ENCODE results near the gene TMCC3. TPM values are rescaled to one million over a fixed set of nuclear protein-coding genes. Genes with fewer than 3 reads are reported as not detected.
A peak's percentile ranks its signal among the peaks of the same experiment; 100 is the strongest.

The TMCC3 gene
- total RNA-seq, 1 experiment from 2014 or later, result 0.10 TPM

DNA sequence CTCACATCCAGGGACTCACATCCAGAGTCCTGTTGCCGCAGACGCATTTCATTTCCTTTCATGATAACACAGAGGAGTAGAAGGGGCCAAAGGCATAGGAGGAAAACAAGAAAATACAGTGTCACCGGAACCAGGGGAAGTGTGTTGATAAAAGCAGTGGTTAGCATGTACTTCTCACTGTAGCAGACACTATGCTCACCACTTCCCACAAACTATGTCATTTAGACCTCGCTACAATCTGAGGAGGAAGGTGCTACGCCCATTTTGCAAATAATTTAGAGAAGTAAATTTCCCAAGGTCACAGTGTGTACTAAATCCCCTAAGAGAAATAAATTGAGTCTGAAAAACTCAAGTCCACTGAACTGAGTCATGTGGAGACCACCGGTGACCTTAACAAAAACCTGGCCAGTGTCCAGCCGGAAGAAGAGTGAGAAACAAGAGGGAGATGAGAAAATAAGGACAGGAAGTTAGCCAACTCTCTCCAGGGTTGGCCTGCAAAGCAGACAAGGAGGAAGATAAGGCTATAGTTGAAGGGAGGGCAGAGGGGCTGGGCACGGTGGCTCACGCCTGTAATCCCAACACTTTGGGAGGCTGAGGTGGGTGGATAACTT lies 25.8 kb upstream of the TMCC3 start:
- in situ Hi-C loops (cut with HindIII; ENCODE audit: low pct_unique_long_range_greater_than_20kb, low sequenced_read_pairs), result no loop called here
- no peak for DNase-seq (ENCODE audit: low read depth)

DNA sequence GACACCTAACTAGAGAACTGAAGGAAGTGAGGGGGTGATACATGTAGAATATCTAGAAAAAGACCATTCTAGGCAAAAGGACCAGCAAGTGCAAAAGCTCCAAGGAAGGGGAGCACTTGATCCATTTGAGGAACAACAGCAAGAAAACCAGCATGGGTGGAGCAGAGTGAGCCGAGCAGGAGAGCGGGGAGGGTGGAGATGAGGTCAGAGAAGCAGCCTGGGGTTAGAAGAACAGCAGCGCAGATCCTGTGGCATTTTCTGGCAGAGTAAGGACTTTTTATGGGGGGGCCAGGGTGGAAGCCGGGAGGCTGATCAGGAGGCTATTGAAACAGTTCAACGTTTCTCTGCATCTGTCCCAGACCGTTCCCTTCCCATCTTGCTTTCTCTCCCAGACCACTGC lies 24.5 kb upstream of the TMCC3 start:
- in situ Hi-C loops (cut with HindIII; ENCODE audit: low pct_unique_long_range_greater_than_20kb, low sequenced_read_pairs), result no loop called here
- no peak for DNase-seq (ENCODE audit: low read depth)

DNA sequence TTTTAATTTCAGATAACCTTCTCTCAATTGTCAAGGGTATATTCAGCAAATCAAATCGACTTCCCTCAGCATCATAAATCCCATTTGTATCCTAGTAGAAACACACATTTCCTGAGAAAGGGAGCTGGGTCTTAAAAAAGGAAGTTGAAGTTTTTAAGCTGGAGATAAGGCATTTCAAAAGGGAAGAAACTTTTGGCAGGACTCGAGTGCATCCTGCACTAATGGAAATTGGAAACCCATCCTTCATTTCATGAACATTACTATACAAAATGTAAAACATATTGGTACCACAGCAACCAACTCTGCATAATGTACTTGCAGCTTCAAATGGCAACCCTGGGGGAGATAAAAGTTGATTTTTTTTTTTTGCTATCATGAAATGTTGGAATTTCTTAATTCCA lies 23.7 kb upstream of the TMCC3 start:
- DNase-seq (ENCODE audit: low read depth), result no peak
- in situ Hi-C loops (cut with HindIII; ENCODE audit: low pct_unique_long_range_greater_than_20kb, low sequenced_read_pairs), result no loop called here

DNA sequence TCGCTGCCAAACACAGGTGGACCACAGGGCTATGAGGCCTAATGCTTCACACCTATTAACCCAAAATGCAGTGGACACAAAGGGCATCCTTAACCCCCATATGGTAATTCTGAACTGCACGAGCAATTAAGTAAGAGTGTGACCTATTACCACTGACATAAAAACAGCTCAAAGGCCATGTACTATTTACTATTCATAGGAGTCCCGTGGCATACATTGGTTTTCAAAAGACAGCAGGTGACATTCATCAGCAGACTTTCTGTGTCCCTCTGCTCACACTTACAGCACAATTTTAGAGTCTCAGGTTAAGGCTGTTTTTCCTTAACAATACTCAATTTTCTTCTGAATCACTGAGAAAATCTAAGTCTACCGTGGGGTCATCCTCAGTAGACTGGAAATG lies 23.1 kb upstream of the TMCC3 start:
- in situ Hi-C loops (cut with HindIII; ENCODE audit: low pct_unique_long_range_greater_than_20kb, low sequenced_read_pairs), result no loop called here
- no peak for DNase-seq (ENCODE audit: low read depth)

DNA sequence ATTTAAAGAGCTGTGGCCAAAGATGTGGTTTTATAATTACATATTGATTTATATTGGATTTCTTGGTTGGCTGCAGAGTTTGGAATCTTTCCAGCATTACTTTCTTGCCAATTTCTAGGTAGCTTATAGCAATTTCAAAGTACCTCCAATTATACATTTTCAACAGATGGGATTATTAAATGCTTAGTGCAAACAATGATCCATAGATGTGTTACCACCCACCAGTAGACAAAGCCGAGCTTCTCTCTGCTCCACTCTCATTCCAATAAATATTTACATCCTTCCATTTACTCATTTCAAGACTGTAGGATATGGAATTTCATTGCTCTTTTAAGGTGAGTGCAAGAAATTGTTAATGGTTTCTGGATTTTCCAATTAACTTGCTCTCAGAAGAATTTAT lies 21.6 kb upstream of the TMCC3 start:
- in situ Hi-C loops (cut with HindIII; ENCODE audit: low pct_unique_long_range_greater_than_20kb, low sequenced_read_pairs), result no loop called here
- DNase-seq (ENCODE audit: low read depth), result no peak

DNA sequence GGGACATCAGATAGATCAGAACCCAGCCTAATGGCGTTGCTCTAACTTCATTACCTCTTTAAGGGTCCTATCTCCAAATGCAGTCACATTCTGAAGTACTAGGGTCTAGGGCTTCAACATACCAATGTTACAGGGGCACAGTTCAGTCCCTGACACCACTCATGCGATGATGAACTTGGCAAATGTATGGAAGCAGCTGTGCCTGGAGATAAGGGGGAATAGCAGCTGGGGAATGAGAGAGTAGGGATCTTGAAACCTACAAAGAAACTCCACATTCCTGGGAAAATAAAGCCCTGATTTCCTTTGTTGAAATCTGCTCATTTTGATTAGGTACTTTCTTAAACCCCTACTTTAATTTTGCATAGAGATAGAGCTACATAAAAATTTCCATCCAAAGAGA lies 20.5 kb upstream of the TMCC3 start:
- DNase-seq (ENCODE audit: low read depth), result no peak
- in situ Hi-C loops (cut with HindIII; ENCODE audit: low pct_unique_long_range_greater_than_20kb, low sequenced_read_pairs), result no loop called here

DNA sequence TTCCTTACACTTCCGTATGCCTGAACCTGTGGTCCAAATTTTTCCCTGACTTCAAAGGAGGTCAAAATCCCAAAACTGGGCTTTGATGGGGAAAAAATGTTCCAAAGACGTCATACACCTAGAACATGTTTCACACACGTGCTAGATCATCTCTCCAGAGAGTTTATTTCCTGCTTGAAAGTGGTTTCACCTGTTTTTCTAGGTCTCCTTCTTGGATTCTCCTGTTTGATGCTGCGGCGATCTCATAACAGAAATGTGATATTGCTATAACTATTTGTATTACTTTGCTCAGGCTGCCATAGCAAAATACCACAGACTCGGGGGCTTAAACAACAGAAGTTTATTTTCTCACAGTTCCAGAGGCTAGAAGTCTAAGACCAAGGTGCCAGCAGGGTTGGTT lies 19.7 kb upstream of the TMCC3 start:
- no peak for DNase-seq (ENCODE audit: low read depth)
- in situ Hi-C loops (cut with HindIII; ENCODE audit: low pct_unique_long_range_greater_than_20kb, low sequenced_read_pairs), result no loop called here

DNA sequence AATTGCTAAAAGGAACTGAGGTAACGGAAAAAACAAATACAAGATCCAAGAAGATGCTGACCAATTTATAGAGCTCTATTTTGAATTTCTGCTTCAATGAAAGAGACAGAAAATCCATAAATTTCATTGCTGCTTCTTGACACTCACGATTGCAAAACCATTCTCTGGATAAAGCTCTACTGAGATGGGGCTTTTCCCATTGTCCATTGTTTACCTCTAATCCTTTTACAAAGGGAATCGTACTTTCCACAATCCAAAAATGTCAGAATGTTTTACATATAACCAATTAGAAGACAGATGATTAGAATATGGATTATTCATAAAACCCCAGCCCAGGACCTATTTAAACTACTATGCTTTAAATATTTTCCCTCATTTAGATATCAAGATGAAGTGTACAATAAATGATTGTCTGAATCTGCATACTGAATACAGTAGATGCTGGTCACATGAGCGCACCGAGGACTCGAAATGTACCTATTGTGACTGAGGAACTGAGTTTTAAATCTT lies 16.7 kb upstream of the TMCC3 start:
- DNase-seq (ENCODE audit: low read depth), result no peak
- in situ Hi-C loops (cut with HindIII; ENCODE audit: low pct_unique_long_range_greater_than_20kb, low sequenced_read_pairs), result no loop called here

DNA sequence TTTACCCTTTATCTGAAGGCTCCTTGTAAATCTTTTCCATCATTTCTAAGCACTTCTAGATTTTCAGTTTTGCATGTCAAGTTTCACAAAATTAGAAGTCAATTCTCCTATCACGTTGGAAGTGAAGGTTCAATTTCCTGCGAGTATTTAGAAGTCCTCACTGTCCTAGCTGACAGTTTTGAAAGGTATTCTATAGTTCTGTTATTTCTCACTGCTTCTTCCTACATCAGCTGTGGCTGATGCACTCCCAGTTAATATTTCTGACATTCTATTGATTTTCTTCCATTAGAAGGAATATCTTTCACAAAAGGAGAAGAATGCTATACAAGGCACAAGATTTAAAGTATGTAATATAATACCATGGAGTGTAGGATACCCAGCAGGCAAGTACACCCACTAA lies 15.8 kb upstream of the TMCC3 start:
- in situ Hi-C loops (cut with HindIII; ENCODE audit: low pct_unique_long_range_greater_than_20kb, low sequenced_read_pairs), result no loop called here

DNA sequence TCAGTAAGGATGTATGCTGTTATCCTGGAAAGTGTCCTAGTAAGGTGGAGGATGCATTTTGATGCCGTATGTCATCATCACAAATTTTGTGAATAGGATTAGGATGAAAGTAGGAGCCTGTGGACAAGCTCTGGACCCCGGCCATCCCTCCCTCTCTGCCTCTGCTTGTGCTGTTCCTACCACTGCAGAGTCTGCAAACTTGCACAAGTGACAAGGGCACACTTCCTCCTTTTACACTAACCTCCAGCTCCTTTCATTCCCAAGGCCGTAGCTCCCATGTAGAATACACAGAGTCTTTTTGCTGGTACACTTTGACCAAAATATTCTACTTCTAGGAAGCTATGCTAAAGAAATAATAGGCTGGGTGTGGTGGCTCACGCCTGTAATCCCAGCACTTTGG lies 13.3 kb upstream of the TMCC3 start:
- DNase-seq (ENCODE audit: low read depth), result no peak
- in situ Hi-C loops (cut with HindIII; ENCODE audit: low pct_unique_long_range_greater_than_20kb, low sequenced_read_pairs), result no loop called here

More for the DNA sequence above, 15.8 kb upstream of the TMCC3 start:
- no peak for DNase-seq (ENCODE audit: low read depth)

DNA sequence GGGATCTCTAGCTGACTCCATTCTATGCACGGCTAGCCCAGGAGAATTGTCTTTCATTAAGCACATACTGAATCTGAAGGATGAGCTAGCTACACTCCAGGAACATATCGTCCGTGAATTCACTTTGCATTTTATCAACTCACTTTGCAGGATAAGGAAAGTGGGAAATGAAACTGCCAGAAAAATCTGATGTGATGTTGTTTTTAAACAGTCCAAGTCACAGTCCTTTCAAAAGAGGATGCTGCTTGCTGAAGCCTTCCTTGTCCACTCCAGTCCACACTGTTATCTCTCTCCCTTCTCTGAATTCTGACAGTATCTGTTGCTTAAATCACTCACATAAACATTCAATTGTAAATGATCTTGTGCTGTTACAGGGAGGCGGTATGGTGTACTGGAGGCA lies 12.7 kb upstream of the TMCC3 start:
- in situ Hi-C loops (cut with HindIII; ENCODE audit: low pct_unique_long_range_greater_than_20kb, low sequenced_read_pairs), result no loop called here
- no peak for DNase-seq (ENCODE audit: low read depth)

DNA sequence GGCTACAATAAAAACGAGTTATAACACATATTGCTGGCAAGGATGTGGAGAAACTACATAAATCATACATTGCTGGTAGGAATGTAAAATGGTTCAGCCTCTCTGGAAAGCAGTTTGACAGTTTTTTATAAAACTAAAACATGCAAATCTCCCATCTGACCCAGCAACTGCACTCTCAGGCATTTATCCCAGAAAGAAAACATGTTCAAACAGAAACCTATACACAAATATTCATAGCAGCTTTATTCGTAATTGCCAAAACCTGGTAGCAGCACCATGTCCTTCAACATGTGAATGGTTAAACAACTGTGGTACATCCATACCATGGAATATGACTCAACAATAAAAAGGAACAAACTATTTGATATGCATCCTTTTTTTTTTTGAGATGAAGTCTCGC lies 10.1 kb upstream of the TMCC3 start:
- DNase-seq (ENCODE audit: low read depth), result no peak
- in situ Hi-C loops (cut with HindIII; ENCODE audit: low pct_unique_long_range_greater_than_20kb, low sequenced_read_pairs), result no loop called here

DNA sequence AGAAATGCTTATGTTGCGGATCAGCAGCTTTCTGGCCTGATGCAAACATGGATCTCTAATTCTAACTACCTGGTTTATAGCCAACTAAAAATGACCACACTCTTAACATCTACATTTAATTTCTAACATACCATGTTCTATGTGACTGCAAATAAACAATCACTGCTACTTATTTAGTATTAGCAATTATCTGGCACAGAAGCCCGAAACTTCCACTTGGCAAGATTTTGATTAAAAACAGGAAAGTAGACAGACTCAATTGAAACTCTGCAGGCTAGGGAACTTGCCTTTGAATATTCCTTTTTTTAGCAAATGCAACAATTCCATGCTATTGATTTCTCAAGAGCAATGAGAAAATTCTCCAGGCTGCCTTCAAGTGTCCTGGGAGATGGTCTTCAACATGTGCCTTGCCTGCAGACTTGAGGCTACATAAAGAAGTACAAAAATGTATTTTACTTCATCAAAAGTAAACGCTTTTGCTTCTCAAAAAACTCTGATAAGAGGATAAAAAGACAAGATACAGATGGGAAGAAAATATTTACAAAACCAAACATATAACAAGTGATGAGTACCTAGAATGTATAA lies 9.1 kb upstream of the TMCC3 start:
- no peak for DNase-seq (ENCODE audit: low read depth)
- in situ Hi-C loops (cut with HindIII; ENCODE audit: low pct_unique_long_range_greater_than_20kb, low sequenced_read_pairs), result no loop called here

DNA sequence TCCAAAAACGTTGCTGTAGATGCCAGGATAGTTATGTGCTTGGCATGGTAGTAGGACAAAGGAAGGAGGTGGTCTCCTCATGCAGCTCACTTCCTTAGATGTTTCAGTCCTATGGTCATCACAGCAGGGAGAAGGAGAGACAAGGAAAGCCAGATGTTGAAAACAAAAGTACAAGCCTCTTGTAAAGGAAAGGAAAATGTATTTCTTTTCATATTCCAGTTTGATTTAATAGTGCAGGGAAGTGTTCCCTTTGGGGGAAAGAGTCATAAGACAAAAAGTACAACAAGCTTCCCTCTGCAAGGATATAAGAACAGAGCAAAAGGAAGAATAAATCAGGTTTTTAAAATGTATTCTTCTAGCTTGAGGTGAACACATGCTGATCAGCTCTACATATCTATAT lies 8.6 kb upstream of the TMCC3 start:
- no peak for DNase-seq (ENCODE audit: low read depth)
- in situ Hi-C loops (cut with HindIII; ENCODE audit: low pct_unique_long_range_greater_than_20kb, low sequenced_read_pairs), result no loop called here

DNA sequence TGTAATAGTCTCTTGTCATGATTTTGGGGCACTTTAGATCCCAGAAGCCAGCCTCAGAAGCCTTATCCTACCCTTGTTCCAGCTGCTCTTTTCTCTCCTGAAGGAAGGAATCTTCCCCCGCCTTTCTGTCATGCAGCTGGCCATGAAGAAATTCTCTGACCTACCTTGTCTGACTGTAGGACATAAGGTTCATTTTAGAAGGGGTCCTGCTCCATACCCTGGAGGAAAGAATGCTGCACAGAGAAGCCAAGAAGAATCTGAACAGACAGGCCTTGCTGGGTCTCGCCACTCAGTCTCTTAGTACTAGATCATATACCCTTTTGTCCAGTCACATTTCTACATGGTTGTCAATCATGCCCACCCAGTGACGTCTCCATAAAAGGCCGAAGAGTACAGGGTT lies 6.2 kb upstream of the TMCC3 start:
- in situ Hi-C loops (cut with HindIII; ENCODE audit: low pct_unique_long_range_greater_than_20kb, low sequenced_read_pairs), result no loop called here
- DNase-seq (ENCODE audit: low read depth), result no peak

DNA sequence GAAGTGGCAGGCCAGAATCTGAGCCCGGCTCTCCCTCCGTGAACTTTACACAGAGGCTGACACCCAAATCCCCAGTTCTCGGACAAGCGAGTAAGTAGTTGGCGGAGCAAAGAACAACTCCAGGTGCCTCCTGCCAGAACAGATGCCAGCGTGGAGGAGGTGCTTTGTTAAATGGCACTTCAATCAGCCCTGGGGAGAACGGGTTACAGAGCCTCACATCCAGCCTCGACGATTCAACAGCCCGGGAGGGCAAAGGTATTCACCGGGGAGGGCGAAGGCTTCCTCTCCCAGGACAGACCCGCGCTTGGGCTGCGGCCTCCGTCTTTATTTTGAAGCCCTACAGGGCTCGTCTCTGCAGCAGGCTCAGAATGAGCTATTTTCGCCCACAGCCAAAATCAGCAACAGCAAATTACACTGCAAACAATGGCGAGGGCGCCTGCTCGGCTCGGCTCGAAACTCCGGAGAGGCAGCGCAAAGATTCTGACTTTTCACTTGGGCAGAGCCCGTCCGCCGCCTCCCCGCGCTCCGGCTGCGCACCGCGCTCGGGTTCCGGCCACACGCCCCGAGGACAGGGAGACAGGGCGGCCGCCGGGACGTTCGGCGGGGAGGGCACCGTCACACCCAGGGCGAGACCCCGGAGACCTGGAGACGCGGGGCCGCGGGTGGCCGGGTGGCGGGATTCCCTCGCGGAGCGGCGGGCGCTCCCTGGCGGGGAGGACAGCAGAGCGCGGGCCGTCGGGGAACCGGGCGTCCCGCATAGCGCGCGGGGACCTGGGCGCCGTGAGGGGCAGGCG lies 811 bp downstream of the TMCC3 start:
- in situ Hi-C loops (cut with HindIII; ENCODE audit: low pct_unique_long_range_greater_than_20kb, low sequenced_read_pairs), result no loop called here

DNA sequence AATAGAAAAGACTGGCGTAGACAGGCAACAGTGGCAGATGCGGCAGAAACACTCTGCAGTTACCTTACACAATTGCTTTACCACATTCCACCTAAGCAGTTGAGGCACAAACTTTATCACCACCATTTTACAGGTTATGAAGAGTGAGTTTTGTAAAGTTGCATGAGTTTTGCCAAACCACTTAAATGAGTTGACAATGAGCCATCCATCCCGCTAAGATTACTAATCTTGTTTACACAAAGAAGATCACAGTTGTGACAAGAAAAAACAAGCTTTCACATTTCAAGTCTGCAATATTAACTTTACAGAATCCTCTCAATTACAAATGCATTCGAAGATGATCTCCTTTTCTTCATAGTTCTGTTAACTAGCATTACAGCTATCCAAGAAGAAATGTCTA lies 1.8 kb downstream of the TMCC3 start:
- in situ Hi-C loops (cut with HindIII; ENCODE audit: low pct_unique_long_range_greater_than_20kb, low sequenced_read_pairs), result no loop called here
- no peak for DNase-seq (ENCODE audit: low read depth)

More for the DNA sequence above, 811 bp downstream of the TMCC3 start:
- peak; percentile 34 for DNase-seq (ENCODE audit: low read depth)

DNA sequence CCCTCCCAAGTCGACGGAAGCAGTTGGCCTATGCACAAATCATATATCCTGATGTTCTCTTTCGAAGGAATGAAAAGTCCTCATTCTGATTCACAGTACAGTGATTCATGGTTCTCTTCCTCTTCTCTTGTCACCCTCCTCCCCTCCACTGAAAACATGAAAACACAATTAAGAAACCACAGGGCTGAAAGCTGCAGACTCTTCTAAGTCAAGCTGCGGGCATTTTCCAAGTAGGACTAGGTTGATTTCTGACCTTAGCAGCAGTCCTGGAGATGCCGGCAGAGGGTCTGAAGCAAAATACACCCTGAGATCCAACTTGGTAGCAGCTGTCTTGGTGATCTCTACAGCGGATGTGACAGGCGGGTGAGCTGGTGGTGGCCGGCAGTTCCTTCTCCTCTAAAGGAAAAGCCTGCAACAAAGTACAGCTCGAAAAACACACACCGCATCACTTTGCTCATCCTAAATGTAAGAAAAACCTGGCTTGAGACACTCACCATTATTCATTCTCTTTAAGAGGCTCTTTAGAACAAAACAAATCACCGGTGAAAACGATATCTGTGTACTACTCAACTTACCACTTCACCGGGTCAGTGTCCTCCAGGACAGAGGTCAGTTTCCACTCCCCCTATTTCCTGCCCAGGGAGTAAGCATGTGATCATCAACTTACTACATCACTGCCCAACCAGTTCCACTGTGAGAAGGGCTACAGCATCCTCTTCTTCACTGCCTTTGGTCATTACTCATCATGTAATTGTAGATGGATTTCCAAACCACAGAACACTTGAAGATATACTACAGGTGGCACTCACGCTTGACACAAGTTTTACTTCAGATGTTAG lies 6.0 kb downstream of the TMCC3 start:
- DNase-seq (ENCODE audit: low read depth), result peak; percentile 72
- in situ Hi-C loops (cut with HindIII; ENCODE audit: low pct_unique_long_range_greater_than_20kb, low sequenced_read_pairs), result no loop called here

DNA sequence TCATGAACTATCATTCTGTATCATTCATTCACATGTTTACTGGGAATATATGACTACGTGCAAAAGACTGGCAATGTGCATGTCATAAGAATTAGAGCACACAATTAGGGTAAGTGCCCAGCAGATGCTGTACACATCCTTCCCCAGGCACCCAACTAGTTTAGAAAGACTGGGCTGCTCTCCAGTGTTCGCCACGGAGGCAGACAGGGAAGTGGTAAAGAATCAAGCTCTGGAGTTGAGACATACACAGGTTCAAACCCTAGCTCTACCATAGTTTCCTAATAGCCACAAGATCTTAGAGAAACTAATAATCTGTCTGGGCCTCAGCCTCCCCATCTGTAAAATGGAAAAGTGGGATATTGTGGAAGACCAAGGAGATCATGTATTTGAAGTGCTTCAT lies 6.8 kb downstream of the TMCC3 start:
- in situ Hi-C loops (cut with HindIII; ENCODE audit: low pct_unique_long_range_greater_than_20kb, low sequenced_read_pairs), result no loop called here
- no peak for DNase-seq (ENCODE audit: low read depth)

All from Caki2 (cell line).